ENCODE measurements around the gene PARD3B.

The PARD3B gene

DNA sequence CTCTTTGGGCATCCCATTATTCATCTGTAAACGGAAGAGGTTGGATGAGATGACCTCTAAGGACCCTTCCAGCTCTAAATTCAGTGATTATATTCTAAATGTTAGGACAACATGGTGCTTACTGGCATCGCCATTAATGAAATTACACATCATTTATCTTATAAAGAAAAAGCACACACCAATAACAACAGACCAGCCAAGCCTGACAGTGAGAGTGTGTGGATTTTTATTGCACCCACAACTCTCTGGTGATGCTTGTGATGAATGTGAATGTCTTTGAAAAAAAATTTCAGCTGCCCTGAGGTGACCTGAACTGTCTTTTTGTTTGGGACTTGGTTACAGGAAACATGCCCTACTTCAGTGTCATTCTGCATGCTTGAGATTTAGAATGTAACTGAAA is 623.7 kb downstream of the PARD3B start:
- no peak overlapping the region for H3K4me2 ChIP-seq (ENCODE audit: low read depth, low read length, poor library complexity, severe bottlenecking)
- no peaks in the 10 kb centered on the region for H3K9me3 ChIP-seq (ENCODE audit: insufficient read depth, low read length)
- H3K9ac ChIP-seq (ENCODE audit: low read length) = no peak overlapping the region
- H3K27ac ChIP-seq (ENCODE audit: low read depth, low read length) = no peak overlapping the region
- H3K79me2 ChIP-seq (ENCODE audit: insufficient read depth, low read length) = no peaks in the 10 kb centered on the region
- no peaks in the 10 kb centered on the region for H3K27me3 ChIP-seq (ENCODE audit: low read length)
- H3K36me3 ChIP-seq (ENCODE audit: low read length) = no peaks in the 10 kb centered on the region
- no peaks in the 10 kb centered on the region for H3F3A ChIP-seq (ENCODE audit: insufficient read depth)
- H2AFZ ChIP-seq (ENCODE audit: low read depth, low read length, severe bottlenecking) = no peak overlapping the region
- no peaks in the 10 kb centered on the region for H4K20me1 ChIP-seq (ENCODE audit: low read depth, low read length)
- TF ChIP-seq, protein P1, sequence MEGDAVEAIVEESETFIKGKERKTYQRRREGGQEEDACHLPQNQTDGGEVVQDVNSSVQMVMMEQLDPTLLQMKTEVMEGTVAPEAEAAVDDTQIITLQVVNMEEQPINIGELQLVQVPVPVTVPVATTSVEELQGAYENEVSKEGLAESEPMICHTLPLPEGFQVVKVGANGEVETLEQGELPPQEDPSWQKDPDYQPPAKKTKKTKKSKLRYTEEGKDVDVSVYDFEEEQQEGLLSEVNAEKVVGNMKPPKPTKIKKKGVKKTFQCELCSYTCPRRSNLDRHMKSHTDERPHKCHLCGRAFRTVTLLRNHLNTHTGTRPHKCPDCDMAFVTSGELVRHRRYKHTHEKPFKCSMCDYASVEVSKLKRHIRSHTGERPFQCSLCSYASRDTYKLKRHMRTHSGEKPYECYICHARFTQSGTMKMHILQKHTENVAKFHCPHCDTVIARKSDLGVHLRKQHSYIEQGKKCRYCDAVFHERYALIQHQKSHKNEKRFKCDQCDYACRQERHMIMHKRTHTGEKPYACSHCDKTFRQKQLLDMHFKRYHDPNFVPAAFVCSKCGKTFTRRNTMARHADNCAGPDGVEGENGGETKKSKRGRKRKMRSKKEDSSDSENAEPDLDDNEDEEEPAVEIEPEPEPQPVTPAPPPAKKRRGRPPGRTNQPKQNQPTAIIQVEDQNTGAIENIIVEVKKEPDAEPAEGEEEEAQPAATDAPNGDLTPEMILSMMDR (IDR thresholded peaks at IDR 0.05; ENCODE audit: insufficient read depth, low read length, poor library complexity, severe bottlenecking) = no peak
- no peak for TF ChIP-seq EZH2phosphoT487 (conservative IDR thresholded peaks at IDR 0.05; ENCODE audit: low read length)
- H3K4me3 ChIP-seq (ENCODE audit: insufficient read depth, low read length, poor library complexity, severe bottlenecking) = no peak overlapping the region
- H3K9me2 ChIP-seq (replicated peaks; ENCODE audit: insufficient read depth, low read length) = no peaks in the 10 kb centered on the region; the same call in 1 of the 2 replicates

- Histone ChIP-seq H3K9ac (ENCODE audit: low read length) (no peak overlapping the region), H3K9me3 (ENCODE audit: insufficient read depth, low read length) (no peaks in the 10 kb centered on the region), H2AFZ (ENCODE audit: low read depth, low read length, severe bottlenecking) (no peak overlapping the region), H3F3A (ENCODE audit: insufficient read depth) (no peaks in the 10 kb centered on the region), H3K4me2 (ENCODE audit: low read depth, low read length, poor library complexity, severe bottlenecking) (no peak overlapping the region), H4K20me1 (ENCODE audit: low read depth, low read length) (no peaks in the 10 kb centered on the region), H3K4me3 (ENCODE audit: insufficient read depth, low read length, poor library complexity, severe bottlenecking) (no peak overlapping the region), H3K27ac (ENCODE audit: low read depth, low read length) (no peak overlapping the region), H3K9me2 (replicated peaks; ENCODE audit: insufficient read depth, low read length) (no peaks in the 10 kb centered on the region; the same call in 1 of the 2 replicates), H3K27me3 (ENCODE audit: low read length) (no peaks in the 10 kb centered on the region), H3K79me2 (ENCODE audit: insufficient read depth, low read length) (no peaks in the 10 kb centered on the region), H3K36me3 (ENCODE audit: low read length) (no peaks in the 10 kb centered on the region)
- no peak for TF ChIP-seq EZH2phosphoT487 (conservative IDR thresholded peaks at IDR 0.05; ENCODE audit: low read length)
- TF ChIP-seq, protein P1 (IDR thresholded peaks at IDR 0.05; ENCODE audit: insufficient read depth, low read length, poor library complexity, severe bottlenecking) = no peak
Measured at GRCh38 chr2:205169464-205169863, 624.2 kb downstream of the PARD3B start.

DNA sequence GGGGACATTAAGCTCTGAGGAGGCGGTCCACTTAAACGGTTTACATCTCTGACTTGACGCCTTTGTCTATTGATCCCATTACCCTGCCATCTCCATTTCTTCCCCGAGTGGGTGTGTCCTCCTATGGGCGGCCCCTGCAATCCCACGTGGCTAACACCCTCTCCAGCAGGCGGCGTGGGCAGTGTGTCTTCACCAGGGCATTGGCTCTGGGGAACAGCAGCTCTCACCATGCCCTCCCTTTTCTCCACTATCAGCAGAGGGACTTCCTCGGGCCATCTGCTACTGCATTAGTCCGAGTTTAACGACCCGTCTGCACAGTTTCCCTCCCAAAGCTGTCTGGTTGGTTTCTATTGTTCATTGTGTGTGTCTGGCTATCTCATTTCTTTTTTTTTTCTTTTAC is 625.1 kb downstream of the PARD3B start:
- Histone ChIP-seq H3F3A (ENCODE audit: insufficient read depth) (no peaks in the 10 kb centered on the region), H3K36me3 (ENCODE audit: low read length) (no peaks in the 10 kb centered on the region), H3K4me2 (ENCODE audit: low read depth, low read length, poor library complexity, severe bottlenecking) (no peak overlapping the region), H3K9me3 (ENCODE audit: insufficient read depth, low read length) (no peaks in the 10 kb centered on the region), H2AFZ (ENCODE audit: low read depth, low read length, severe bottlenecking) (no peak overlapping the region), H3K4me3 (ENCODE audit: insufficient read depth, low read length, poor library complexity, severe bottlenecking) (no peak overlapping the region), H3K27ac (ENCODE audit: low read depth, low read length) (no peak overlapping the region), H3K9ac (ENCODE audit: low read length) (no peak overlapping the region), H4K20me1 (ENCODE audit: low read depth, low read length) (no peaks in the 10 kb centered on the region), H3K79me2 (ENCODE audit: insufficient read depth, low read length) (no peaks in the 10 kb centered on the region), H3K9me2 (replicated peaks; ENCODE audit: insufficient read depth, low read length) (no peaks in the 10 kb centered on the region; the same call in 1 of the 2 replicates), H3K27me3 (ENCODE audit: low read length) (no peaks in the 10 kb centered on the region)
- TF ChIP-seq, protein P1 (IDR thresholded peaks at IDR 0.05; ENCODE audit: insufficient read depth, low read length, poor library complexity, severe bottlenecking) = no peak
- TF ChIP-seq EZH2phosphoT487 (conservative IDR thresholded peaks at IDR 0.05; ENCODE audit: low read length) = no peak

All from SU-DHL-6 (cell line).